Measurements from ENCODE around the gene RGS10.

The RGS10 gene

DNA sequence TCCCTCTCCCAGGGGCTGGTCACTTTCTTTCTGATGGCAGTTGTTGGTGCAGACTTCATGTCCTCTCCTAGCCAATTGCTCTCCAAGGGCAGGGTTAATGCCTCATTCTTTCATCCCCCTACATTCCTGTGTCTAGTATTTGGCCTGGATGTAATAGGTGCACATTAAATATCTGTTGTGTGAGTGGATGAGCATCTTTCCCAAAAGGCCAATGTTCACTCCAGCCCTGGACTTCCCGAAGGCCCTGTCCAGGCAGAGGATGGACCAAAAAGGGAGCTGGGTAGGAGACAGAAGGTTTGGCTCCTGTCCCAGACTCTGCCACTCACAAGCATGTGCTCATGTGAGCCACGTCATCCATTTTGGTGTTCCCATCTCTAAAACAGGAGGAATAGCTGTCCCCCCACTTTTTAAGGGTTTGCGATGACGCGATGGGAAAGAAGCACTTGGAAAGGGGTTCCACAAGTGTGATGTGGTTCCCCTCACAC is 47.5 kb downstream of the RGS10 start:
- no peak for DNase-seq

DNA sequence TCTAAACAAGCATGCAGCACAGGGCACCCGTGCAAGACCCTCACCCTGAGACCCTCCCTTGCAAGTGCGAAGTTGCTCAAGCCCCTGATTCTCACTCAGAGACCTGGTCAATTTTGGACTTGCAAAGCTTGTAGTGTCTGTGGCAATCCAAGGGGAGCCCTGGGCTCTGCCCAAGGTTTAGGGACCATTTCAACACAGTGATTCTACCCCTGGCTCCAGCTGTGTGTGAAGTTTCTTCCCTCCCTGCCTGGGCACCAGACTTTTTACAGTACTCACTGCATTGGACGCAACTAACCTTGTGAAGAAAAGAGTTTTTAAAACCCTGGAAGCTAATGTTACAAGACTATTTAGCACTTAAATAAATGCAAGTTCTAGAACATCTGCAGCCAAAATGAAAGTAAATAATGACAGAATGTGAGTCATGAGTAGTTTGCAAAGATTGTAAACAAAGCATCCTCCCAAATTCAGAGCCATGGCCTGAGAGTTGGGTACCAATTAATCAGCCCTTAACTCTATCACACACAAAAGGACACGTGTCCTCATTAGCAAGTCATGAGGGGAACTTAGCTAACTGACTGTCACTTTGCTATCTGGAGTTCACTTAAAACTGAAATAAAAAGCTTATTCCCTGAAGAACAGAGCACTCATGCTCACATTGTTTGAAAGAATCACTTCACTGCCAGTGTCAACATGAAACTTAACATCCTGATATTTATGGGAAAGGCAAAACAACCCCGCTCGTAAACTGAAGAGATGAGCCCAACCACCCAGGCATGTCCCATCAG is 48.1 kb downstream of the RGS10 start:
- no peak for DNase-seq

DNA sequence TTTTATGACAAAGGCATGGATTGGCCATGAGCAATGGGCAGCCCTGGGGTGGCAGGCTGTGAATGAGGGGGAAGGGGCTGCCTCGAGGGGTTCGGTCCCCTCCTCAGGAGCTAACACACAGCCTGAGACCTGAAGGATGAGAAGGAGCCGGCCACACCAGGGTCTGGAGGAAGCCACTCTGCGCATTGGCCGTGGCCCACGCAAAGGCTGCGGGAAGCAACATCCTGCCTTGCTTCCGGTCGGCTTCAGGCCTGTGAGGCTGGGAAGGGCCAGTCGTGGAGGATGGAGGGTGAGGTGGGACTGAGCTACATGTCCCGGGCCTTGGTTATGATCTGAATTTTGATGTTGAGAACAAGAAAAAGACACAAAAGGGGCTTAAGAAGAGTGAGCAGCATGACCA is 49.4 kb downstream of the RGS10 start:
- DNase-seq: no peak

DNA sequence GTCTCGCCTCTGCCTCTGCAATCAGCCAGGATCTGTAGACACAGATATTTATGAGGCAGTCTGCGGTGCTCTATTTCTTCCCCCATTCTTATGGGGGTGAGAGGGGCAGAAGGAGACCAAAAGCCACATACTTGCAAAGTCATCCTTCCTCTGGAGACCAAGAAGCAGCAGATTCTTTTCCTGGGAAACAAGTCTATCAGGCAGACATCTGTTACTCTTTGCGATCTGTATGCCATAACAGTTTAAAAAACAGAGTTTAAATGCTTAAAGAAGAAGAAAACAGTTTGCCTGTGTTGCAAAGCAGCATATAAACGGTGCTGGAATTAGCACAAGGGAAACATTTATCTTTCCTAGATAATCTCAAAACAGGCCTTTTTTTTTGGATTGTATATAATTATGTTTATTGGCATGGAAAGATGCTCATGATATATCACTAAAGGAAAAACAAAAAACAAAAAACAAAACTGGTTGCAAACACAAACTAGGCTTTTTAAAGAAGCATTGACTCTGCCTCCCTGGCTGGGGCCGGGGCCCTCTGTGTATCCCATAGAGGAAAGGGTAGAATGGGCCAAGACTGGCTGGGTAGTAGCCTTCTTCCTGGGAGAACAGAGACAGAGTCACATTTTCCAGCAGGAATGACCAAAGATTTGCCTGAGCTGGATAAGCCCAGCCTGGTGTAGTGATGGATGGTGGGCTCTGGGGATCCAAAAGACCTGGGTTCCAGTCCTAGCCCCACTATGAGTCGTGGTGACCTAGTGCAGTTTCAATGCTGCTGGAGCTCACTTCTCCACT is 50.4 kb downstream of the RGS10 start:
- no peak for DNase-seq

DNA sequence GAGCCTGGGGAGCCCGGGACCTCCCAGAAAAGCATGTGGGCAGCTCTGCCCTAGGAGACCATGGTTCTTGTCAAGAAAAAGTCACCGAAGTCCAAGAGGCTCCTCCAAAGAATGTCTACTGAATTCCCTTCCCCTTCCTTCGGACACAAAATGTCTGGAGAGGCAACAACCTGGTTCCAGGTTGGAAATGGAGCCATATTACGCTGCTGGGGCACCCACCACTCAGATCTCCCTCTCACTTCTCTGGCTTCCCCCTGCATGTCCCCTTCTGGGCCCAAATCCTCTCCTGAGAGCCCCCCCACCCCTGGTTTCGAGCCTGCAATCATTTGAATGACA is 52.6 kb downstream of the RGS10 start:
- no peak for DNase-seq

DNA sequence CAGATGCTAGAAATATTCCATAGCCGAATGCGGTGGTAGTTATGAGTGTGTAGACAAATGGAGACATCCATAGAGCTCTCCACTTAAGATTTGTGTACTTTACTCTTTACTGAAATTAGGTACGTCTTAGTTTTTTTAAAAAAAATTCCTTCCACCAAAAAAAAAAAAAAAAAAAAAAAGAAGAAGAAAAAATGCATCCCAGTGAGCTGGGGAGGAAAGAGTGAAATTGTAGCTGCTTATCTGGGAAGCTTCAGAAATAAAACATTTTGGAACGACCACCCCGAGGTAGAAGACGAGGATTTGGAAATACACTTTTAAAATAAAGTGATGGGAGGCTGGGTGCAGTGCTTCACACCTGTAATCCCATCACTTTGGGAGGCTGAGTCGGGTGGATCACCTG is 53.8 kb downstream of the RGS10 start:
- no peak for DNase-seq

DNA sequence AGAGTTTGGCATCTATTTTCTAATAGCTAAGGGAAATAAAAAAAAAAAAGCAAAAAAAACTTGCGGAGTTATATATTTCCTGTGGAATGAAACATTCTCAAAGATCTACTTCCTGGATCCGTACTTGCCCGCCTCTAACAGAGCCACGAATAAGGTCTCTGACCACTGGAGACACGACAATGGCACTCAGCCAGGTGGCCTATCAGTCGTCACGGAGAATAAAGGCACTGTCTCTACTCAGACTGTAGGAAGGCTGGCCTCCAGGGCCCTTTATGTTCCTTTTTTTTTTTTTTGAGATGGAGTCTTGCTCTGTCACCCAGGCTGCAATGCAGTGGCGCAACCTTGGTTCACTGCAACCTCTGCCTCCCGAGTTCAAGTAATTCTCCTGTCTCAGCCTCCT is 58.7 kb downstream of the RGS10 start:
- DNase-seq: no peak

DNA sequence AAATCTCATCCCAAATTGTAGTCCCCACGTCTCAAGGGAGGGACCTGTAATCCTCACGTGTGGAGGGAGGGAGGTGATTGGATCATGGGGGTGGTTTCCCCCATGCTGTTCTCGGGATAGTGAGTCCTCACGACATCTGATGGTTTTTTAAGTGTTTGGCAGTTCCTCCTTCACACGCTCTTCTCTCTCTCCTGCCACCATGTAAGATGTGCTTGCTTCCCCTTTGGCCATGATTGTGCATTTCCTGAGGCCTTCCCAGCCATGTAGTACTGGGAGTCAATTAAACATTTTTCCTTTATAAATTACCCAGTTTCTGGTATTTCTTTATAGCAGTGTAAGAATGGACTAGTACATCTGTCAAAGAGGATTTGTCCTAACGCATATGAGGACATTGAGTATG is 59.5 kb downstream of the RGS10 start:
- DNase-seq: no peak

DNA sequence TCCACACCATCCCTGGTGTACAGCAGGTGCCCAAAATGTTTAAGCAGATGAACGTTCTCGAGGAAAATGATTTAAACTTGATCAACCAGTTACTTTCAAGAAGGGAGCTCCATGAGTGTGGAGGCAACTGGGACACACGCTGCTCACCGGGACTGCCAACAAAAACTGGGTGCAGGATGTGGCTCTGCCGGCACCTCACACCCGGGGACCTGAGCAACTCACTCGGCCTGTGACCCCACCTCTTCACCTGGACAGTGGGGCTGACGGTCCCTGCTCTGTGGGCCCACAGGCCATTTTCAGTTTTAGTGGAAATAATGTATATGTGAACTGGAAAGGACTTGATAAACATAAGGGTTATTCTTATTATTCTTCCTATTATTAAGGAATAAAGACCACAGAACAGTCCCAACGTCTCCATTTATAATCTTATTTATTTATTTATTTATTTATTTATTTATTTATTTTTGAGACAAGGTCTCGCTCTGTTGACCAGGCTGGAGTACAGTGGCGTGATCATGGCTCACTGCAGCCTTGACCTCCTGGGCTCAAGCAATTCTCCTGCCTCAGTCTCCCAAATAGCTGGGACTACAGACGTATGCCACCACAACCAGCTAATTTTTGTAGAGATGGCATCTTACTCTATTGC is 60.6 kb downstream of the RGS10 start:
- no peak for DNase-seq

DNA sequence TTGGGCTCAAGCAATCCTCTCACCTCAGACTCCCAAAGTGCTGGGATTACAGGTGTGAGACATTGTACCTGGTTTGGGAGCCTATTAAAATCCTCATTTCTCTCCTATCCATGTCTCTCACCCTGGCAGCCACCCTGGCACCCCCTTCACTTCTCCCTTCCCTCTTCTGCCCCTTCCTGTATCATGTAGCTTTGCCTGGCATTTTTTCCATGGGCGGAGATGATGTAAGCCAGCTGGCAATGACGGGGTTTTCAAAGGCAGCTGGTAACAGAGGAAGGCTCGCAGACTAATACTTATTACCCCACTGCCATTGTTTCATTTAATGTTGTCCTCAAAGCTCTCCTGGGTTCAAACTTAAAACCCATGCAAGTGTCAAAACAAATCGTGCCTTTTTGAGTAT is 61.9 kb downstream of the RGS10 start:
- no peak for DNase-seq

DNA sequence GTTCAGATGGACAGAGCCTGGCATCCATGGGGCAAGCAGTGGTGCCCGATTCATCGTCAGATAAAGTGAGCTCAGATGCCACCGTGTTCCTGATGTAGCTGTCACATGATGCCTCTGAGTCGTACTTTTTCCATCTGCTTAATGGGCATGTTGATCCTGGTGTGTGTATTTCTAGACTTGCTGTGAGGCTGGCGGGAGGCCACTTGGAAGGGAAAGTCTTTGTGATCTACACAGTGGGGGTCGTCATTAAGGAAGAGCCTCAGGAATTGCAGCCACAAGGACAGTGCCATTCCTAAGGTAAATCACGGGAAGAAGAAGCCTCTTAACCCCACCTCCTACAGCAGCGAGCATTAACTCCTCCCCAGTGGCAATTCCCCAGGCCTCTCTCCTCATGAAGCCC is 63.0 kb downstream of the RGS10 start:
- DNase-seq: no peak

DNA sequence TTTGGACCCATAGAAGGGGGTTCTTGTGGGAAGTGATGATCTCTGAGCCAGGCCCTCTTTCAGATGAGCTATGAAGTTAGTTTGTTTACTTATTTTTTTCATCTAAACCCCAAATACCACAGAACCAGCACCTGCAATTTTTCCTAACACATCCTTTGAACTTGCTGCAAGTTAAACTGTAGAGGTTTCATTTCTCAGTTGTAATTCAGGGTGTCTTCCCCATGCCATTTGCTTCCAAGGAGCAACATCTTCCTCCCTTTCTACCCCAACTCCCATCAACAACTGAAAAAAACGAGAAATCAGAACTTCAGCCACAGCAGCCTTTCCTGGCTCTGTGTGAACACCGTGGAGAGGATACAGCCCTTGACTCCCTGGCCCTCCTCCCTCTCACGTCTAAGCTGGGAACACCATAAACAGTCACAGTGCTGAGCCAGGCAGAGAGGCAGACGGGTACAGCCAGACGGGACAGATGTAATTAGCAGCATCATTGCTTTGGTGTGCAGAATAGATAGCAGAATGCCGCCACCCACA is 63.6 kb downstream of the RGS10 start:
- DNase-seq: no peak

DNA sequence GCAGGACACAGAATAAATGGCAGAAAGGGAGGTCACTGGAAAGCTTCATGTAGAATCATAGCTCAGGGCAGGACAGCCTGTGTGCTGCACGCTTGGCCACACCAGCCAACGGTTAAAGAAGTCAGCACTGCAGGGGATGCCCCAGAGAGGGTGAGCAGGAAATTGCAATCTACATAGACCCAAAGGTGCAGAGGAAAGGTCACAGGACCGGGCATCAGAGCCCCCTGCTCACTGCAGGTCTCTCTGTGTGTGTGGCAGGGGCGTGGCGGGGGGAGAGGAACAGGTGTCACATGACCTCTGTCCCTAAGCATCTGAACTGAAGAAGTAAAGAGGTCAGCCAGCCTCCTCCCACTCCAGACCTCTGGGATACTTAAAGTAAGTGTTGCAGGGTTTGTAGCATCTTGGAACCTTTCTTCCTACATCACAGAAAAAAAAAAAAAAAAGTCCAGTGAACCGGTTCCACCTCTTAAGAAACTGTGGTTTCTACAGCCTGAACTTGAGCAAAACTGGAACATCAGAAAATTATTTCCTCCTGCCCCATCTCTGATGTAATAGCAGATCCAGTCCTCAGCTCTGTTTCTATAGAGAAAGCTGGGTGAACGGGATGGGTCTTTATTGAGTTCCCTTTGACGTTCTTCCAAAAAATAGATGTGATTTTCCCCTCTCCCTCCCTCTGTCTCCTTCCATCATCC is 64.3 kb downstream of the RGS10 start:
- no peak for DNase-seq

DNA sequence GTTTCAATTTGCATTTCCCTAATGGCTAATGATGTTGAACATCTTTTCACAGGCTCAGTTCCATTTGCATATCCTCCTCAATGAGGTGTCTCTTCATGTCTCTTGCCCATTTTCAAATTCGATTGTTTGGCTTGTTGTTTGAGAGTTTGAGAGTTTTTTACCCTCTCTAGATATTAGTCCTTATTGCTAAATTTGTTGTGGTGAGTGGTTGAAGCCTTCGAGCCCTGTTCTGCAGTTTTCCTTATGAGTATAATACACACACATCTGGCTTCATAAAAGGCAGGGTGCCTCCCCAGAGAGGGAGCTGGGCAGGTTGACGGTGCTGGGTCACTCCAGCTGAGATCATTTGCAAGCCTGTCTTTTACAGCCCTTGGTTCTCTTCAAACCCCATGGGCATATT is 65.1 kb downstream of the RGS10 start:
- DNase-seq: no peak

DNA sequence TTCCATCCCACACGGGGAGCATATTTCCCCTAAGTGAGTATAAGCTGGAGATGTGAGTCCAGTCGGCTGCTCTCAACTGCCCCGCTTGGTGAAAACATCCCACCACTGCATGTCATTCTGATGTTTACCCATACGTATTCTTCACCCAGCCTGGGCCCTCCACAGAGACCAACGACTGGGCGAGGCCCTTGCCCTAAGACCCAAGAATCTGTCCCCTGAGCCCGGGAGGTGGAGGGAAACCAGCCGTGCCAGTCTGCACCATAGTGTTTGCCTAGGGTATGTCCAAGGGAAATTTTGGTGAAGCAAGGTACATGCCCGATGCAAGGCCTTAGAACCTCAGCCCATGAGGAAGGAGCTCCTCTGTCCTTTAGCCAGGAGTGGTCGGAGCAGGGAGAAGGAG is 67.9 kb downstream of the RGS10 start:
- DNase-seq: no peak

DNA sequence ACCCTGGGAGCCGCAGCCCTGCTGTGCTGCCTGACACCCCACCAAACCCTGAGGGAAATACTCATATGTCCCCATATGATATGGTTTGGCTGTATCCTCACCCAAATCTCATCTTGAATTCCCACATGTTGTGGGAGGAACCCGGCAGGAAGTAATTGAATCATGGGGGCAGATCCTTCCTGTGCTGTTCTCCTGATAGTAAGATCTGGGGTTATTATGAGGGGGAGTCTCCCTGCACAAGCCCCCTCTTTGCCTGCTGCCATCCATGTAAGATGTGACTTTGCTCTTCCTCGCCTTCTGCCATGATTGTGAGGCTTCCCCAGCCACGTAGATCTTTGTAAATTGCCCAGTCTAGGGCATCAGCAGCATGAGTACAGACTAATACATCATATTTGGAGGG is 68.7 kb downstream of the RGS10 start:
- DNase-seq: no peak

DNA sequence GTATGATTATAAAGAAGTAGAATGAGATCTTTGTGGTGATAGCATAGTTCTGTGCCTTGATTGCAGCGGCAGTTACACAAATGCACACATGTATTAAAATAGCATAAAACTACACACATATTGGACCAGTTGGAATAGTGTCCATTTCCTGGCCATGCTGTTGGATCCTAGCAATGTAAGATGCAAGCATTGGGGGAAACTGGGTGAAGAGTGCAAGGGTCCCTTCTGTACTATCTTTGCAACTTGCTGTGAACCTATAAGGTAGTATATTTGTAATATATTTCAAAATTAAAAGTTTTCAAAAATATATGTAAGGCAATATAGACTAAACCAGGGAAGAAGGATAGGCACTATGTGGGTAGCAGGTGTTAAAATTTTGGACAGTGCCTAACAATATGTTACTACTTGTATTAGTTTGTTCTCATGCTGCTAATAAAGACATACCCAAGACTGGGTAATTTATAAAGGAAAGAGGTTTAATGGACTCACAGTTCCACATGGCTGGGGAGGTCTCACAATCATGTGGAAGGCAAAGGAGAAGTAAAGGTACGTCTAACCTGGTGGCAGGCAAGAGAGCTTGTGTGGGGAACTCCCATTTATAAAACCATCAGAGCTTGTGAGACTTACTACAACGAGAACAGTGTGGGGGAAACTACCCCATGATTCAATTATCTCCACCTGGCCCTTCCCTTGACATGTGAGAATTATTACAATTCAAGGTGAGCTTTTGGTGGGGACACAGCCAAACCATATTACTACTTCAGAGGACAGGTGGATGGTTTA is 71.4 kb downstream of the RGS10 start:
- DNase-seq: no peak

DNA sequence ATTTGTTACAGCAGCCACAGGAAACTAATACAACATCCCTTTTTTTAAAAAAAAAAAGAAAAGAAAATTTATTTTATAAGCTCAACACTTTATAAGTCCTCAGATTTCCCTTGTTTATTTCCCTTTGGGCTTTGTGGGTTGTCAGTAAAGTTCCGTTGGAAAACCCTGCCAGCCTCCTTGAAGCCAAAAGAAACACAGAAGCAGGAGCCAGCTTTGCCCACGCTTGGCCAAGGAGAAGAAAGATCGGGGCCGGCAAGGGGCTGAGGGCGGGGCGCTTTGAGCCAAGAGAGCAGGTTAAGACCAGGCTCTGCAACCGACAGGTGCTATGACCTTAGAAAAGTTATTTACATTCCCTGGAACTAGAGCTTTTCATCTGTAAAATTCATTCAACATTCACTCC is 72.7 kb downstream of the RGS10 start:
- DNase-seq: no peak

DNA sequence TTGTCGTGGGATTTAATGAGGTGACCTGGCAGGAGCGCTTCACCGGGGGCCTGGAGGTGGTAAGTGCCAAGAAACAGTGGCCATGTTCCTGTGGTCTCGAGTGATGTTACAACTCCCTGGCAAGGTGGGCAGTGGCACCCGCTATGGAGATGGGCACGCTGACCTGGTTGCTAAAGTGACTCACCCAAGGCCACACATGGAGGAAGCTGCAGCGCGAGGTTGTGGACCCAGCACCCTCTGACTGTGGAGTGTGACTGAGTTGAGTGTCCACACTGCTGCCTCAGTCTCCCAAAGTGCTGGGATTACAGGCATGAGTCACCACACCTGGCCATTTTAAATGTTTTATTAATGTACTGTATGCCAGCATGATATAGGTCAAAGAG is 73.2 kb downstream of the RGS10 start:
- no peak for DNase-seq

DNA sequence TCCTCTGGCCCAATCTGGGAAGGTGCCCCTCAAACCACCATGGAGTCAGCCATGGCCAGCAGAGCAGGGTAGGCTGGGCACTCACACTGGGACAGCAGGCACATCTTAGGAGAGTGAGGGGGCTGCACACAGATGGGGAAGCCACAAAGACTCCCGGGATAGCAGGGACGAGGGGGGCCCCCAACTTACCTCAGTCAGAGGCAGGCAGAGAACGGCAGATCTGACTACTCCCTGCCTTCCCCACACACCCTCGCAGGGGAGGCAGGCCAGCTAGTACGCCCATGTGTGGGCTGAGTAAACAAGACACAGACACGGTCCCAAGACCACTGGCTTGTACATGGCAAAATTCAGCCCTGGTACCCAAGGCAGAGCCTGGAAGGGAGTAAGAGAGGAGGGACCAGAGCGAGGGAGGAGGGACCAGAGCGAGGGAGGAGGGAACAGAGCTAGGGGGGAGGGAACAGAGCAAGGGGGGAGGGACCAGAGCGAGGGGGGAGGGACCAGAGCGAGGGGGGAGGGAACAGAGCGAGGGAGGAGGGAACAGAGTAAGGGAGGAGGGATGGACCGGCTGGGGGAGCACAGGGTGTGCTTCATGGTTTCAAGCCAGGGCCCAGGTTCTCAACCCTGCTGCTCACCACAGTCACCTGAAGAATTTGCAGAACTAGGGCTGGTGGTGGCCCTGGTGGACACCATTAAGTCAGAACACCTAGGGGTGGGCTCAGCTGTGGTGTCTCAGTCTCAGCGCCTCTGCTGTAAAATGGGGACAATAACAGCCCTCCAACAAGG is 73.8 kb downstream of the RGS10 start:
- DNase-seq: no peak

DNA sequence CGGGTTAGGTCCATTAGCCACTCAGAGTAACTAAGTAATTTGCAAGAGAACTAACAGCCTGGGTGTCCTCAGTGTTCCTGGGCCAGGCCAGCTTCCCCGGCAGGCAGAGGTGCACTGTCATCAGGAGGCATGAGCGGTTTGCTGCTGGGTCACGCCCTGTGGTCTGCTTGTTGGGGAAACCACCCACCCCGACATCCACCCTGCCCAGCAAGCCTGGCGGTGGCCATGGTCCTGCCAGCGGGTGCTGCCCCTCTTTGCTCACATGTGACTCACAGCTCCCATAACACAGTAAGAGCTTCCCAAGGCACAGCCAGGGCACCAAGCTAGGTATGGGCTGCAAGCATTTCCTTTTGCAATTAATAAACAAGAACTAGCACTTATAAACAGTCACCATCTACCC is 75.9 kb downstream of the RGS10 start:
- DNase-seq: no peak

DNA sequence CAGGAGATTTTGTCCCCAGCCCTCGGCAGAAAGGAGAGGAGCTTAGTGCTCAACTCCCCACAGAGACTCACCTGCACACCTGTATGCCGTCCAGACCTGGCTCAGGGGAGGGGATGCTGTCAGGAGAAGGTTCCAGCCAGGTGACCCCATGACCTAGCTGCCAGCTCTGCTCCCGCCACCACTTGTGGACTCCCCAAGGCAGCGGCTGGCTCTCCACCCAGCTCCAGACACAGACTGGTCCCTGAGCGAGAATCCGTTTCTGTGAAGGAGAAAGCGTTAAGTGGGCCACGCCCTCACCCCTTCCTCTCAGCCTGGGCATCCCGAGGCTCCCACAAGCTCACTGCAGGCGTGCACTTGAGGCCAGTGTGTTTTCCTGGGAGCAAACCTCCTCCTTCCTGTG is 76.4 kb downstream of the RGS10 start:
- no peak for DNase-seq

Data from NCI-H2081 treated with DMSO at 0.1 percent for 48 hours (cell line).